Keratinocyte (primary cell): ENCODE data around the gene GJA3. TPM values are rescaled to one million over a fixed set of nuclear protein-coding genes. Genes with fewer than 3 reads are reported as not detected.

Experiments
- DNase-seq: peaks from one replicate; pipeline ENCODE4 v3.0.0-alpha.2; 2011; ENCODE audit warnings: low read depth, missing footprints, low spot score
- FAIRE-seq: peaks from 2 replicates; lab custom pipeline; 2011; peaks lifted over from hg19 to GRCh38; lab: Jason Lieb, UNC
- H2AFZ ChIP-seq: 2 replicates; pipeline ENCODE4 v1.6.0; 2012; ENCODE audit warnings: low read length, control low read depth, inconsistent platforms; ENCODE audit not compliant: control insufficient read depth
- H3K27ac ChIP-seq: 2 replicates; pipeline ENCODE4 v1.5.1; 2011; ENCODE audit warnings: low read length; ENCODE audit not compliant: control insufficient read depth, insufficient read depth
- H3K27me3 ChIP-seq: 3 replicates; pipeline ENCODE4 v1.6.0; 2011; ENCODE audit warnings: low read length; ENCODE audit not compliant: control insufficient read depth, insufficient read depth; ENCODE audit errors: extremely low read depth
- H3K36me3 ChIP-seq, 2 experiments: 2 replicates in 1 of 2; 3 replicates in 1 of 2; pipeline ENCODE4 v1.5.1; 2011; ENCODE audit warnings: low read length in 2 of 2, mild to moderate bottlenecking in 1 of 2; ENCODE audit not compliant: control insufficient read depth in 2 of 2, insufficient read depth in 2 of 2; ENCODE audit errors: extremely low read depth in 1 of 2
- H3K4me1 ChIP-seq: 3 replicates; pipeline ENCODE4 v1.5.1; 2011; ENCODE audit warnings: low read length; ENCODE audit not compliant: control insufficient read depth, insufficient read depth; ENCODE audit errors: extremely low read depth
- H3K4me2 ChIP-seq: 3 replicates; pipeline ENCODE4 v1.6.0; 2011; ENCODE audit warnings: low read depth, low read length; ENCODE audit not compliant: control insufficient read depth, insufficient read depth; ENCODE audit errors: extremely low read depth
- H3K4me3 ChIP-seq, 3 experiments: fragments of 200-600 bp in 1 of 3; sonication (generic) in 1 of 3; 2 replicates in 2 of 3; 3 replicates in 1 of 3; pipeline ENCODE4 v1.5.1; 2011 to 2016; ENCODE audit warnings: low read length in 3 of 3, mild to moderate bottlenecking in 3 of 3, control low read depth in 2 of 3, inconsistent platforms in 1 of 3, low read depth in 1 of 3, mixed read lengths in 1 of 3, mixed run types in 1 of 3, moderate library complexity in 1 of 3; ENCODE audit not compliant: control insufficient read depth in 2 of 3, insufficient read depth in 2 of 3; ENCODE audit errors: extremely low read depth in 1 of 3
- H3K79me2 ChIP-seq: 2 replicates; pipeline ENCODE4 v1.6.0; 2012; ENCODE audit warnings: low read length; ENCODE audit not compliant: control insufficient read depth, insufficient read depth
- H3K9ac ChIP-seq: 3 replicates; pipeline ENCODE4 v1.6.0; 2011; ENCODE audit warnings: low read length; ENCODE audit not compliant: control insufficient read depth, insufficient read depth; ENCODE audit errors: extremely low read depth
- H3K9me1 ChIP-seq: 3 replicates; pipeline ENCODE4 v1.6.0; 2011; ENCODE audit warnings: low read length; ENCODE audit not compliant: control insufficient read depth, insufficient read depth; ENCODE audit errors: extremely low read depth
- H3K9me3 ChIP-seq: 2 replicates; pipeline ENCODE4 v1.5.1; 2012; ENCODE audit warnings: low read depth, low read length; ENCODE audit not compliant: control insufficient read depth
- H4K20me1 ChIP-seq: 3 replicates; pipeline ENCODE4 v1.6.0; 2011; ENCODE audit warnings: low read length; ENCODE audit not compliant: control insufficient read depth, insufficient read depth; ENCODE audit errors: extremely low read depth
- EZH2 ChIP-seq: IDR thresholded peaks from one replicate; pipeline ENCODE4 v1.6.1; 2012; ENCODE audit warnings: inconsistent platforms, mild to moderate bottlenecking, low read length, moderate library complexity
- dilution Hi-C: fragments of 300-500 bp; cut with MboI; formaldehyde crosslinking; loops from one replicate; pipeline ENCODE4 v1.7.0; 2020; ENCODE audit warnings: low sequenced_read_pairs; ENCODE audit not compliant: extremely low pct_ligation_motif_present
- polyA plus RNA-seq, 5 experiments: library from polyadenylated mRNA; depleted of rRNA in 3 of 5; stranded (reverse) in 3 of 5; stranded (forward) in 1 of 5; unstranded in 1 of 5; fragments of >200 nt; gene quantifications; 1 replicate in 1 of 5; 2 replicates in 3 of 5; 3 replicates in 1 of 5; pipeline versions ENCODE4 v1.2.1 to v1.2.3, GENCODE V29; 2011 to 2012; ENCODE audit warnings: missing spikeins in 2 of 5, low read depth in 1 of 5, low replicate concordance in 1 of 5
- TF ChIP-seq, protein P1 (sequence below), 3 experiments: IDR thresholded peaks in 1 of 3; conservative IDR thresholded peaks in 1 of 3; optimal IDR thresholded peaks in 1 of 3; 2 replicates in 2 of 3; 3 replicates in 1 of 3; pipeline versions ENCODE3 to v1.5.1; 2011; ENCODE audit warnings: low read length in 3 of 3, mild to moderate bottlenecking in 3 of 3, moderate library complexity in 2 of 3, control low read depth in 1 of 3, inconsistent platforms in 1 of 3; ENCODE audit not compliant: insufficient read depth in 2 of 3; ENCODE audit errors: extremely low read depth in 1 of 3

The GJA3 gene
- polyA plus RNA-seq, 1 donor (not counting 4 experiments of a cell fraction or from before 2014, with no cell fraction given) = 0.09 TPM

- no peaks in the 10 kb centered on the region for H3K4me1 ChIP-seq
- no peak overlapping the region for H3K4me3 ChIP-seq
- dilution Hi-C loops = no loop called here
- H3K4me2 ChIP-seq = no peak overlapping the region
- FAIRE-seq (no peak), DNase-seq (no peak)
- H3K9ac ChIP-seq = no peak overlapping the region
- H3K27me3 ChIP-seq = peaks cover 7% of the 10 kb centered on the region
- H4K20me1 ChIP-seq = no peaks in the 10 kb centered on the region
- H3K27ac ChIP-seq = no peak overlapping the region
- H3K9me3 ChIP-seq = no peaks in the 10 kb centered on the region
- no peaks in the 10 kb centered on the region for H3K36me3 ChIP-seq
- H3K79me2 ChIP-seq = no peaks in the 10 kb centered on the region
- H3K9me1 ChIP-seq = no peaks in the 10 kb centered on the region
- H2AFZ ChIP-seq = no peak overlapping the region
- TF ChIP-seq EZH2 = no peak
- TF ChIP-seq, protein P1, sequence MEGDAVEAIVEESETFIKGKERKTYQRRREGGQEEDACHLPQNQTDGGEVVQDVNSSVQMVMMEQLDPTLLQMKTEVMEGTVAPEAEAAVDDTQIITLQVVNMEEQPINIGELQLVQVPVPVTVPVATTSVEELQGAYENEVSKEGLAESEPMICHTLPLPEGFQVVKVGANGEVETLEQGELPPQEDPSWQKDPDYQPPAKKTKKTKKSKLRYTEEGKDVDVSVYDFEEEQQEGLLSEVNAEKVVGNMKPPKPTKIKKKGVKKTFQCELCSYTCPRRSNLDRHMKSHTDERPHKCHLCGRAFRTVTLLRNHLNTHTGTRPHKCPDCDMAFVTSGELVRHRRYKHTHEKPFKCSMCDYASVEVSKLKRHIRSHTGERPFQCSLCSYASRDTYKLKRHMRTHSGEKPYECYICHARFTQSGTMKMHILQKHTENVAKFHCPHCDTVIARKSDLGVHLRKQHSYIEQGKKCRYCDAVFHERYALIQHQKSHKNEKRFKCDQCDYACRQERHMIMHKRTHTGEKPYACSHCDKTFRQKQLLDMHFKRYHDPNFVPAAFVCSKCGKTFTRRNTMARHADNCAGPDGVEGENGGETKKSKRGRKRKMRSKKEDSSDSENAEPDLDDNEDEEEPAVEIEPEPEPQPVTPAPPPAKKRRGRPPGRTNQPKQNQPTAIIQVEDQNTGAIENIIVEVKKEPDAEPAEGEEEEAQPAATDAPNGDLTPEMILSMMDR (optimal IDR thresholded peaks at IDR 0.05 in 1 of 3, IDR thresholded peaks at IDR 0.05 in 1 of 3, conservative IDR thresholded peaks at IDR 0.05 in 1 of 3; ENCODE audit: extremely low read depth in 1 of 3, insufficient read depth in 2 of 3, low read length in 3 of 3) = no peak
These were observed 61.5 kb downstream of the GJA3 start for GRCh38 chr13:20099319-20099718.

GRCh38 chr13:20093951-20094350 is 66.9 kb downstream of the GJA3 start:
- H3K4me1 ChIP-seq = no peaks in the 10 kb centered on the region
- no peak overlapping the region for H3K4me3 ChIP-seq
- no peaks in the 10 kb centered on the region for H4K20me1 ChIP-seq
- H3K79me2 ChIP-seq = no peaks in the 10 kb centered on the region
- no peaks in the 10 kb centered on the region for H3K36me3 ChIP-seq
- H3K9me3 ChIP-seq = no peaks in the 10 kb centered on the region
- no peak overlapping the region for H3K27ac ChIP-seq
- H2AFZ ChIP-seq = no peak overlapping the region
- H3K9me1 ChIP-seq = no peaks in the 10 kb centered on the region
- dilution Hi-C loops = no loop called here
- DNase-seq (no peak), FAIRE-seq (no peak)
- TF ChIP-seq EZH2 = no peak
- TF ChIP-seq, protein P1 (optimal IDR thresholded peaks at IDR 0.05 in 1 of 3, IDR thresholded peaks at IDR 0.05 in 1 of 3, conservative IDR thresholded peaks at IDR 0.05 in 1 of 3; ENCODE audit: extremely low read depth in 1 of 3, insufficient read depth in 2 of 3, low read length in 3 of 3) = no peak
- H3K9ac ChIP-seq = no peak overlapping the region
- H3K27me3 ChIP-seq = no peaks in the 10 kb centered on the region
- H3K4me2 ChIP-seq = no peak overlapping the region
